GM21528 (cell line): ENCODE data around the gene LCN15.

Source experiments
- ATAC-seq: cut with Tn5 transposase; IDR thresholded peaks from one replicate; pipeline ENCODE4 v1.9.1; 2021; ENCODE audit warnings: mild to moderate bottlenecking, moderate library complexity; ENCODE audit not compliant: unreplicated experiment, low FRiP score

LCN15 gene

DNA sequence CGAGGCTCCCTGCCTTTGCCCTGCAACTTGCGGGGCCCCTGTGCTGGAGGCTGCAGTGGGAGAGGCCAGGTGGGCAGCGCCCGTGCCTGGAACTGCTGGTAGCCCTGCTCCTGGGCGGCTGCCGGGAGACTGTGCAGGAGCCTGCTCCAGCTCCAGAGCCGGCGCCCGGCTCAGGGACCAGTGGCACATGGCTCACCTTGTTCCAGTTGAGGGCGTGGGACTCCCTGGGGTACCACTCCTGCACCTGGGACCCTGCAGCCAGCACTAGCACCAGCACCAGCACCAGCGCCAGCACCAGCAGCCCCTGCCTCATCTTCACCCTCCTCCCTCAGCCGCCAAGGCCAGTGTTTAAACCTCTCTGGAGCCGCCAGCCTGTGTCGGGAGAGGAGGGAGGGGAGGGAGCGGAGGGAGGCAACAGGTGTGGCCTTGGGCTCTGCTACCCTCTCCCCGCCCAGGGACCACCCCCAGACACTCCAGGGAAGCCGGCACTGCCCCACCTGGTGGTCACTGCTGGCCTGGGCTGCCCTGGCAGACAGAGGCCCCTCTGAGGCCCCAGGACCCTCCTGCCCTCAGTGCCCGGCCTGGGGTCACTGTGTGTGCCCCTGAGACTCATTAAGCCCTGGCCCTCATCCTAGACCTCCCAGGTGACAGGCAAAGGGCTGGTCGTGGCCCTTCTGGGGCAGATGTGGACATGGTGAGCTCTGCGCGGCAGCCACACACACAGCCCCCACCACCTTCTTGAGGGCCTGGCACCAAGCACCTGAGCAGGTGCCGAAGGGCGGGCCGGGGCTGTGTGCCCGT is 21.5 kb downstream of the LCN15 start, which contains the start of gene LCN10:
LCN10 (minus strand) TSS at position 350 of the 801 bp plus-strand sequence; CDS start at position 313, 37 bp downstream.
- no peak for ATAC-seq

DNA sequence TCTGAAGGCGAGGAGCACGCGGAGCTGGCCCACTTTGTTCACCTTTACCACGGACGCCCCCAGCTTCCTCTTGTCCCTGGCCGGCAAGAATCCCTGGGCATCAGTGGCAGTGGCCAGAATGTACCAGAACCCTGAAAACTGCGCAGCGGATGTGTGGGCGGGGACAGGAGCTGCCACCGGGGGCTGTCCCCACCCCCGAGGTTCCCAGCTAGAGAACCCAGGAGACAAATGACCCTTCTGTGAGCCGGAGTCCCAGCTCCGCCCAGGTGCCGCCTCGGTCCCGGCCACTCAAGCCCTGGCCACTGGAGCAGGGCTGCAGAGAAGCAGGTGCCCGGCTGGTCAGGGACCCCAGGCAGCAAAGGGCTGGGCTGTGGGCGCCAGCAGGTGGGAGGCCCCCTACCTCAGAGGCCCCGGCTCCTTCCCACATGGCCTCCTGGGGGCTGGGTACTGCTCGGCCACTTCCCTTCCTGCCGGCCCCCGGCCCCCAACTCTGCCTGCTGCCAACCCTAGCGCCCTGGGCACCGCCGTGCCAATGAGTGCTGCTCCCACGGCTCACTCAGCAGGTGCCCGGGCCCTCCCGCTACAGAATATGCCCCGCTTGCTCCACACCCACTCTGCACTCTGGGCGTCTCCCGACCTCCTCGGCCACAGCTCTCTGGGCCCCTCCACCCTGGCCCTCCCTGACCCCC is 22.3 kb downstream of the LCN15 start:
- no peak for ATAC-seq

DNA sequence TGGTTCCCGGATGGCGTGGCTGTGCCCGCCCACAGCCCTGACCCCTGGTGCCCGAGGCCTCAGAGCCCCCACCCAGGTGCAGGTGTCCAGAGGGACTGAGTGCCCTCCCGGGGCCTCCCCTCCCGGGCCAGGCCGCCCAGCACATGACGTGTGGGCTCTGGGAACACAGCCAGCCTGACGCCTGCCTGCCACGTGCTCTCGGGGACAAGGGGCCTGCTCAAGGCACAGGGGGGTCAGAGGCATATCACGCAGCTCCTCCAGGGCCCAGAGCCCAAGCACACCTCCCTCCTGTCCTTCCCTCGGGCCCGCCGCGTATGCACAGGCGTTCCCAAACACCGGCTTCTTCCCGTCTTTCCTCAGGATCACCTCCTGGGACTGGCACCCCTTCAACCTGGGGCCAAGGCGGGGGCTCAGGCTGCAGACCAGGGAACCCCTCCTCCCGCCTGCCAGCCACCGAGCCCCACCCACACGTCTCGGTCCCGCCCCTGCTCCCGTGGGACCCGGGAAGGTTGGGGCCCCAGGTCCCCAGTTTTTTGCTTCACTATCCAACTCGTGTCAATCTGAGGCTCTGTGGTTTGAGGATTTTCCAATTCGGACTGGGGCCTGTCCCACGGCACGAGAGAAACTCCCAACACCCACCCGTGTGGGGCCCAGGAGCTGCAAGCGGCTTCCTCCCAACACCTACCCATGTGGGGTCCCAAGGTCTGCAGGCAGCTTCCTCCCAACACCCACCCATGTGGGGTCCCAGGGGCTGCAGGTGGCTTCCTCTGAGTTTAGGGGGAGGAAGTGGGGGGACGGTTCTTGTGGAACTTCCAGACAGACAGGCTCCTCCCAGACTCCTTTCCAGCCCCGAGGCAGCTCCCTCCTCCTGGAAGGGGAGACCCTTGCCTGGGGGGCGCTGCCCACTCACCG is 23.1 kb downstream of the LCN15 start:
- ATAC-seq = no peak

DNA sequence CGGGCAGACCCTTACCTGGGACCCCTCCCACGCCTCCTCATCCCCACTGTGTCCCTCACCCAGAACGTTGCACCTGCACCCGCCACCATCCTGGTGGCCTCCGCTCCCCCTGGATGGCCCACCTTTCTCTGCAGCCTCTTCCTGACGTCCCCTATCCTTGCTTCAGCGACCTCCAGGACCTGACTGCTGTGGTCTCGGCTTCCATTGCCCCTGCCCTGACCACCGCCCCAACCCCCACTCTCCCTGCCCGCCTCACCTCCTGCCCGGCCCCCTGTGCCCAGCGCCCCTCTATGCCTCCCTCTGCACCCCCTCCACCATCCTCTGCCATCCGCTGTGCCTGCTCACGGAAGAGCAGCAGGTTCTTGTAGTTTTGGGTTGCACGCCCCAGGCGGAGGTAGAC is 23.8 kb downstream of the LCN15 start:
- no peak for ATAC-seq

DNA sequence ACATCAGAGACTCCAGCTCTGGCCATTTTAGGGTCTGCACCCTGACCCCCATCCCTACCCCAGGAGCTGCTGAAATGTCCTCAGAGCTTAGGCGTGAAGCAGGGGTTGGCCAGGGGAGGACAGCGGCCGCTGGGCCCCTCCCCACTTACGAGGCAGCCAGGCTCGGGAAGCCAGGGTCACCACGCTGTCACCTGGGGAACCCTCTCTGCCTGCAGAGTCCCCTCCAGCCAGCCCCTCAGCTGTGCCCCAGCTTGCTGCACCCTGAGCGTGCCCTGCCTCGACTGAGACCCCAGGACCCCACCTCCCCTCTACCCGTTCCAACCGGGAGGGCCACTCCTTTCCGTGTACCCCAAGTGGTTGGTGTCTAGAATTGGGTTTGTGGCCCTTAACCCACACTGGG is 24.2 kb downstream of the LCN15 start:
- no peak for ATAC-seq

DNA sequence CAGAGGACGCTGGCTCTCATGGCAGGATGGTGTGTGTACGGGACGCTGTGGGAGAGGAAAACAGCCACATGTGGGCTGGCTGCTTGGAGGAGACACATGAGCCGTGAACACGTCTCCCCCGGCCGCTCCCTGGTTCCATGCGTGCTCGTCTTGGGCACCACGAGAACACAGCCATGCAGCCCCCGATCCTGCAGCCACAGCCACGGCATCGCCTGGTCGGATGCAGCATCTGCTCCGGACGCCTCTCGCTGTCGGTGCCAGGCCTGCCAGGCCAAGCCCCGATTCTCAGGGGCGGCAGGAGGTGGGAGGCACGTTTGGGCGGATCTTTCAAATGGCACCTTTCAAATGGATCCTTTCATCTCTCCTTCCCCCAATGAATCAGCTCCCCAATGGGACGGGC is 24.8 kb downstream of the LCN15 start:
- no peak for ATAC-seq

DNA sequence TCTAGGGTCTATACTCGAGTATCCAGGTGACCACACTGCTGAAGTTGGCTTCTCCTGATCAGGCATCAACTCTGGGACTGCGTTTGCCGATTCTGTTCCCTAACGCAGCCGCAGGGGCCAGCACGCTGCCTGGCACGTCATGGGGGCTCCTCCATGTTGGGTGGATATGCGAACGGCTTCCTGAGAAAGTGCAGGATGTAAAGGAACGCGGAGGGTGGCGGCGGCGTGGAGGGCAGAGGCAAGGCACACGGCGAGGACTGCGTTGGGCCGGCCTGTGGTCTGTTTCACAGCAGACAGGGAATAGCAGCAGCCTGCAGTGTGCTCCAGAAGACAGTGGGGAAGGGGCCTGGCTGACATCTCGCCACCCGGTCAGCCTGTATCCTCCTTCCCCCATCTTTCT is 25.4 kb downstream of the LCN15 start:
- ATAC-seq = no peak

DNA sequence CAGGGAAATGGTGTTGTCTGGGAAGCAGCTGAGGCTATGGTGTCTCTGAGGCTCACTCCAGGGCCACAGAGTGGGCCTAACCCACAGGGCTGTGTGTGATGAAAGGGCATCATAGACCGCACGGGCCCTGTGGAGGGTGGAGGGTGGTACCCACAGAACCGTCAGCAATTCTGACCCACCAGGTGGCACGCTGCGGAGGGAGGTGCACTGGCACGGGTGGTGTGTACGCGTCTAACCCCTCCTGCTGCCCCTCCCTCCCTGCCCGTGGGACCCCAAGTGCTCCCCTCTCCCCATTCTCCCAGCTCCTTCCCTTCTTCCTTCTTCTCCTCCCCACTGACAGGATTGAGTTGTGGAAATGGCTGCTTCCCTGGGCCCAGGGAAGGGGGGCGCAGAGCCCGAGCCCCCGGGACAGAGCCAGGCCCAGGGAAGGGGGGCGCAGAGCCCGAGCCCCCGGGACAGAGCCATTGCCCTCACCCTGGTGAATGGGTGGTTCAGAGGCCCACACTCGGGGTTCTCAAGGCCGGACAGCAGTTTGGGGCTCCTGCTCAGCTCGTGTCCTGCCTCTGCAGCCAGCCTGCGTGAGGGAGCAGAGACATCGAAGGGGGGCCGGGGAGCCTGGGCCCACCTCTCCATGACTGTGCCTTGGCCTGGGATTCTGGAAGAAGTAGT is 28.4 kb downstream of the LCN15 start:
- ATAC-seq = no peak

DNA sequence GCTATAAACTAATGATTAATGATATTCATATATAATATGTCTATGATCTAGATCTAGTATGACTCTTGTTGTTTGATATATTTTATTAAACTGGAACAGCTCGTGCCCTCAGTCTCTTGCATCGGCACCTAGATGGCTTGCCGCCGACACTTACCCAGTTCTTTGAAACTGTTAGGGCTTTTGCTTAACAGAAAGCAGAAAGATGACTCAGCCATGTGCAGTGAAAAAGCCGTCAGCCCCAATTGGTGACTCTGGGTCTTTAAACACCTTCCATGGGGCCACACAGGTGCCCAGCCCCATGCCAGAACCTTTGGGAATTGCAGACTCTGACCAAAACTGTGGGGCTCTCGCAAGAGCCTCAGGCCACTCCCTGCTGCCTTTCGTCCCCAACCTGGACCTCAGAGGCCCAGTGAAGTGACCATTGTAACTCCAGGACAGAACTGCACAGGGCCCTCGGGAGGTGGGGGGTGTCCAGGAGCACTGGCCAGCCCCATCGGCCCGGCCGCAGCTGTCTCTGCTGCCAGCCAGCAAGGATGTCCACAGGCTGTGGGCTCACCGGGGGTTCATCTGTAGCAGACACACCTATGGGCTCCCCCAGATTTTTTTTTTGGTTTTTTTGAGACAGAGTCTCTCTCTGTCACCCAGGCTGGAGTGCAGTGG is 29.4 kb downstream of the LCN15 start:
- no peak for ATAC-seq

DNA sequence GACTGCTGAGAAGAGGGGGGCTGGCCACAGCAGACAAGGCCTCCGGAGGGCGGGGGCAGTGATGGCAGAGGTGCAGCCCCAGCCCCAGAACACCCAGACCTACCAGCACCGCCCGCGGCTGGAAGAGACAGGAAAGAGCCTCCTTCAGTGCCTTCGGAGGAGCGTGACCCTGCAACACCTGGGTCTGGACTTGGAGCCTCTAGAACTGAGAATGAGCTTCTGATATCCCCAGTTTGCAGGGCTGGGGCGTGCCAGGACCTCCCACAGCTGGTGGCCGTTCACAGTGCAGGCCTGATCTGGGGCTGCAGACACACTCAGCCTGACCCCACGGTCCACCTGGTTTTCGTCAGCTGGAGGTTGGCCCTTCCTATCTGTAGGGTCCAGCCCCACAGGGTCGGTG is 30.7 kb downstream of the LCN15 start:
- no peak for ATAC-seq

DNA sequence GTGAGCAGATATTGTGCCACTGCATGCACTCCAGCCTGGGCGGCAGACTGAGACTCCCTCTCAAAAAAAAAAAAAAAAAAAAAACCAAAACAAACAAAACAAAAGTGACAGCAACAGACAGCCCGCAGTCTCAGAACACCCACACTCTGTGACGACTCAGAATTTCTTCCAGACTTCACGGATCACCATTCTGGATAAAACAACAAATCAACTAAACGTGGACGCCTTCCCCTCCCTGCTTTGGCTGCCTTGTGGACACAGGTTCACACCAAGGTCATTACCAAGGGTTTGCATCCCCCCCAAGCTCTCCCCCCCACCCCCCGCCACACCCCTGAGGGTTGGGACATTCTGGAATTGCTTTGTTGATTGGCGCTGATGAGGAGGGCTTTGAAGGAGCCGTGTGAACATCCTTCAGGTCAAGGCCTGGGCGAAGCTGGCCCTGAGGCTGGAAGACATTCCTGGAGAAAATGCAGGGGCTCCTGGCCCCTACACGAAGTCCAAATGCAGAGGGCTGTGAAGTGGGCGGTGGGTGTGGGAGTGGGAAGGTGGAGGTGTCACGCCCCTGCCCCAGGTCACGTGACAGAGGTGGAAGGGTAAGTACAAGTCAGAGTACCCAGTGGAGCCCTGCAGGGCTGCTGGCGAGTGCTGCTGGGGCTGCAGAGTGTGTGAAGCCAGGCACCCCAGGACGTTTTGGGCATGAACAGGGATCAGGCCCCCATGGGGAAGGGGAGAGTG is 31.7 kb downstream of the LCN15 start:
- ATAC-seq = no peak

DNA sequence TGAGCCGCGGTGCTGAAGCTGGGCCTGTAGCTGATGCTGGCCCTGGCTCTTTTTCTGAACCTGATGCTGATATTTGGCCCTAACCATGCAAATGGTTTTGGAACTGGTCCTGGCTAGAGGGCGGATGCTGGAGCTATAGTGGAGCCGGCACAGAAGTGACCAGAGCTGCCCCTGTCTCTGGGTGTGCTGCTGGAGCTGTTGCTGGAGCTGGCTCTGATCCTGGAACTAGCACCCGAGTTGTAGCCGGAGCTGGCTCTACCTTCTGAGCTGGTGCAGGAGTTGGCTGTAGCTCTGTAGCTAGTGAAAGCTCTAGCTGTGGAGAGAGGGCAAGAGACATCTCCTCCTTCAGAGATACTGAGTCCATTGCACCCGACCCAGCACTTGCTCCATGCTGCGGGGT is 34.4 kb downstream of the LCN15 start:
- no peak for ATAC-seq

DNA sequence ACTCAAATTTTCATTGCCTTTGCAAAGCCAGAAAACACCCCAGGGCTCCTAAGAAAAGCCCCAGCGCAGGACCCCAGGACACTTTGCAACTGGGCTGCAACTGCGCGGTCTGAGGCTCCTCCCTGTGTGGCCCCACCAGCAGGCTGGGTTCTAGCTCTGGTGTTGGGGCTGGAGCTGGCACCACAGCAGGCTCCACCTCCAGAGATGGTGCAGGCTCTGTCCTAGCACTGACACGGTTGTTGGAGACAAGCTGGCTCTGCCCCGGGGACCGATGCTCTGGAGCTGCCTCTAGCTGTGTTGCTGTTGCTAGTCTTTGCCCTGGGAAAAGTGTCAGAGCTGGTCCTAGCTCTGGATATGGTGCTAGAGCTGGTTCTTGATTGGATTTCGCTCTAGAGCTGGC is 35.2 kb downstream of the LCN15 start:
- ATAC-seq = no peak

DNA sequence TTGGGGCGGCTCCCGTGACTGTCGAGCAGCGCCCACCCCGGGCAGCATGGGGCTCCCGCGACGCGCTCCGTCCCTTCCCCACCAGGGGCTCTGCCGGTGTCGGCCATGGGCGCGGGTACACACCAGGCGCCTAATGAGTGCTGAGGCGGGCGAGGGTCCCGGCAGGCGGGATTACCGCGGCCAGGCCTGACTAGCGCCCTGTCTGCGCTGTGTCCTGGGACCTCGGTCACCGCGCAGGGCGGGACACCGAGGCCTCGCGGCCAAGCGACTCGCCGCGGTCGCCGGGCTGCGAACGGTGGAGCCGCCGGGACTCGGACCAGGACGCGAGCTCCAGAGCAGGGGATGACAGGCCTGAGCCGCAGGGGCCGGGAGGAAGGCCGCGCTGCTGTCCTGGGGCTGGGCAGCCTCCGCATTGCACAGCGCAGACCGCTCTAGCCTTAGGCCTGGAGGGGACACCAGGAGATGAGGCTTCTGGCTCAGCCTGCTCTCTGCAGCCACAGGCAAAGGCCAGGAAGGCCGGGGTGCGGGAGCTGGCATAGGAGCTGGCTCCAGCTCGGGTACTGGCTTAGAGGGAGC is 35.7 kb downstream of the LCN15 start:
- ATAC-seq = peak; percentile 16

DNA sequence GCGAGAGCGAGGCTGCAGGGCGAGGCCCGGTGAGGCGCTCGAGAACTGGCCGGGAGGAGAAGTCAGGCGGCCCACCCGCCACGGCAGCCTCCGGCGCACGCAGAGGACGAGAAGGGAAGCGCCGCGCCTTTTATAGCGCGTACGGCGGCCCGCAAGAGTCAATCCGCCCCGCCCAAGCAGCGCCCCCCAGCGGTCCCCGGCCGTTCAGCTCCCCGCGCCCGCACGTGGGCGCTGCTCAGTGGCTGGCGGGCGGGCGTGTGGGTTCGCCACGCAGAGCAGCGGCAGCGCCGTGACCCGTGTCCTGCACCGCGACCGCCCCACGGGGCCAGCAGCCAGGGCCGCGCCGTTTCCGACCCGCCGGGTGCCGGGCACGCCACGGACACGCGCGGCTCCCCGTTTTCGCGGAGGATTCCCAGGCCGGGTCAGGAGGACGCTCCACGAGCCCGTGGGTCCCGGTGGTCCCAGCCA is 36.2 kb downstream of the LCN15 start:
- ATAC-seq = peak; percentile 52

DNA sequence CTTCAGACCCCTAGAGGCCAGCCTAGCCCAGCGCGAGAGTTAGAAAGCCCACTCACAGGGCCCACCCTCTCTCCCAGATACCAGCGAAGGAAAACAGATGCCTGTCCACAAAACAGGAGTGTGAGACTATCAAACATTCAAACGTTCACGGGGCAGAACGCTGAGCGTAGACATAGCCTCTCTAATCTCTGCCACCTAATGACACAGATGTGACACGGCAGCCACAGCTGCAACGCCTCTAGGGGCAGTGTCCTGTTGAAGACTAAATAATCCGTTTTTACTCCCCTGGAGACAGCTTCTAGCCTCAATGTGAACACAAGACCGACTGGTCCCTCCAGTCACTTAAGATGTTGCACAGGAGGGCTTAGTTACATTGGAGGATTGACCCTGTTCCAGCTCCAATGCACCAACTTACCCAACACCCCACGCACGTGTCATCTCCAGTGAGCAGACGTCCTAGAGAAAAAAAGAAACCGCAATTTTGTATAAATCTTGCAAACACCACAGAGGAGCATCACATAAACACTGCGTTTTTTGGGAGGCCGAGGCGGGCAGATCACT is 37.6 kb downstream of the LCN15 start:
- ATAC-seq = no peak

DNA sequence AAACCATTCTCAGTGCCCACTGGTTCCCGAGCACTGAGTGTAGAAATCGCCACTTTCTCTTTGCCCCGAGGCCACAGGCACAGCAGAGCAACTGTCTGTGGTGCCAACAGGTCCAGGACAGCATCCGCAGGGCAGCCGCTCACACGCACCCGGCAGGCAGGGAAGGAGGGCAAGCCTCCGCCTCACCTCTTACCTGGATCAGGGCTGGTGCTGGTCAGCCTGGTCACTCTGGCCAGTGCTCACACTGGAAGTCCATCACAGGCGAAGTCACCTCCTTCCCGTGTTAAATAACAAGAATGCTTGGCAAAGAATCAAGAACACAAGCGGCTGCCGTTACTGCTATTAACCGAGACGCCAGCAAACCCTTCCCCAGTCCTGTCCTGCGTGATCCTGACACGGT is 38.2 kb downstream of the LCN15 start:
- ATAC-seq = no peak

DNA sequence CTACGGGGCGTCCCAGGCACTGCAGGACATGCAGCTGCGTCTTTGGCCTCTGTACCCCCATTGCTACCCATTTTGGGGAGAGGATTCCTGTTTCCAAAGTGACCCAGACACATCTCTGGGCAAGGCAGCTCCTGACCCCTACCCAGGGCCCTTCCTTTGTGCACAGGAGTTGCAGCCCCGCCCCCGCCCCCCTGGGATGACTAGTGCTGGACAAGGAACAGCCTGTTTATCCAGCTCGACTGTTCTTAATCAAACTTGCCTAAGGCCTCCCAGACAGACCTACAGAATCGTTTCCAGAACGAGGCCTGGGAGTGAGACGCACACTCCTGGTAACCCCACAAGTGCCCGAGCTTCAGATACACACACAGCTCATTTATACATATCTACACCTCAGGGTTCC is 38.7 kb downstream of the LCN15 start:
- no peak for ATAC-seq

DNA sequence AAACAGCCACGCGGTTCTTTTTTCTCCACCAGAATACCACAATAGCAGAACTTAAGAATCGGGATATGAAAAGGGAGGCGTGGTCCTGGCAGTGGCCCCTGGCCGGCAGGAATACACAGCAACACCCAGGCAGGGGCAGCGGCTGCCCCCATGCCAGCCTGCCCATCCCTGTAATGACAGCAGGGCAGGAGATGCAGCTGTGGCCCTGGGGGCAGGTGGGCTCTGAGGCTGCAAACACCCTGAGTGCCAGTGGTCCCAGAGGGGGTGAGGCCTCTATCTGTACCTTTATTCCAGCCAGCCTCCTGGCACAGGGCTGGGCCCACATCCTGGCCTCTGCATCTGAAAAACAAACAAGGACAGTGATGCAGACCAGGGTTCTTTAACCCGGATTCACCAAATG is 39.5 kb downstream of the LCN15 start:
- ATAC-seq = no peak
